Measurements from ENCODE around the gene OSBPL9. TPM values are rescaled to one million over a fixed set of nuclear protein-coding genes. Genes with fewer than 3 reads are reported as not detected.

The OSBPL9 gene
- total and polyA plus RNA-seq, 2 donors (not counting 1 experiment from before 2014, with no cell fraction given): 23.1 to 59.6 TPM

- no peak overlapping the region for H3K9ac ChIP-seq (ENCODE audit: low read length)
- no peaks in the 10 kb centered on the region for H3K36me3 ChIP-seq (replicated peaks in 1 of 2; ENCODE audit: control extremely low read depth in 1 of 2, control insufficient read depth in 1 of 2, extremely low read depth in 1 of 2, insufficient read depth in 2 of 2, low read length in 1 of 2)
- POLR2A ChIA-PET: no interaction called here
- TF ChIP-seq, protein P1, sequence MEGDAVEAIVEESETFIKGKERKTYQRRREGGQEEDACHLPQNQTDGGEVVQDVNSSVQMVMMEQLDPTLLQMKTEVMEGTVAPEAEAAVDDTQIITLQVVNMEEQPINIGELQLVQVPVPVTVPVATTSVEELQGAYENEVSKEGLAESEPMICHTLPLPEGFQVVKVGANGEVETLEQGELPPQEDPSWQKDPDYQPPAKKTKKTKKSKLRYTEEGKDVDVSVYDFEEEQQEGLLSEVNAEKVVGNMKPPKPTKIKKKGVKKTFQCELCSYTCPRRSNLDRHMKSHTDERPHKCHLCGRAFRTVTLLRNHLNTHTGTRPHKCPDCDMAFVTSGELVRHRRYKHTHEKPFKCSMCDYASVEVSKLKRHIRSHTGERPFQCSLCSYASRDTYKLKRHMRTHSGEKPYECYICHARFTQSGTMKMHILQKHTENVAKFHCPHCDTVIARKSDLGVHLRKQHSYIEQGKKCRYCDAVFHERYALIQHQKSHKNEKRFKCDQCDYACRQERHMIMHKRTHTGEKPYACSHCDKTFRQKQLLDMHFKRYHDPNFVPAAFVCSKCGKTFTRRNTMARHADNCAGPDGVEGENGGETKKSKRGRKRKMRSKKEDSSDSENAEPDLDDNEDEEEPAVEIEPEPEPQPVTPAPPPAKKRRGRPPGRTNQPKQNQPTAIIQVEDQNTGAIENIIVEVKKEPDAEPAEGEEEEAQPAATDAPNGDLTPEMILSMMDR (IDR thresholded peaks at IDR 0.05): no peak
- TF ChIP-seq EZH2 (IDR thresholded peaks at IDR 0.05; ENCODE audit: borderline replicate concordance, insufficient read depth, low read depth, low read length, poor library complexity, severe bottlenecking): no peak
- intact Hi-C loops (cut with micrococcal nuclease): loop anchor here (1.0 to 5.0 kb wide), 3 partner anchors 8 to 81 kb away; partner anchors contain the start of gene OSBPL9
- ATAC-seq (ENCODE audit: low read depth): peak; percentile 67
- Mint-ChIP-seq H3K9me3 (ENCODE audit: insufficient read depth) (no peaks in the 10 kb centered on the region), H3K27me3 (no peaks in the 10 kb centered on the region), H3K27ac (peak overlapping the region; percentile 51), H3K4me1 (peaks cover 49% of the 10 kb centered on the region), H3K4me3 (peak overlapping the region; percentile 17)
- no peak overlapping the region for H3K4me3 ChIP-seq (ENCODE audit: control extremely low read depth in 1 of 5, extremely low read depth in 1 of 5, insufficient read depth in 1 of 5, low read depth in 2 of 5, low read length in 4 of 5)
- H3K79me2 ChIP-seq (ENCODE audit: control insufficient read depth, insufficient read depth, low read length): no peaks in the 10 kb centered on the region
- peaks cover 36 to 39% of the 10 kb centered on the region in 2 donors for H3K4me1 ChIP-seq (ENCODE audit: control insufficient read depth in 2 of 2, insufficient read depth in 2 of 2, low read length in 2 of 2)
- CTCF ChIA-PET: no interaction called here
- no peak overlapping the region for H2AFZ ChIP-seq (ENCODE audit: insufficient read depth, low read depth, low read length, poor library complexity, severe bottlenecking)
- peak overlapping the region; percentile 26 to 35 for H3K27ac ChIP-seq (ENCODE audit: low read length in 2 of 2)
- peaks cover 2 to 6% (median 2%) of the 10 kb centered on the region in 3 donors for H3K9me3 ChIP-seq (ENCODE audit: control extremely low read depth in 1 of 3, control insufficient read depth in 2 of 3, insufficient read depth in 1 of 3, low read length in 2 of 3)
- DNase-seq: peak; percentile 47
- 60% methylated on average over 1 of the region's 3 CpGs for WGBS (ENCODE audit: insufficient coverage)
- H3K4me2 ChIP-seq (replicated peaks; ENCODE audit: low read depth, low read length, poor library complexity, severe bottlenecking): peak overlapping the region; percentile 49
- no peaks in the 10 kb centered on the region for H4K20me1 ChIP-seq (ENCODE audit: control insufficient read depth, insufficient read depth, low read length, poor library complexity, severe bottlenecking)
- no peaks in the 10 kb centered on the region for H3K27me3 ChIP-seq (replicated peaks in 1 of 4; ENCODE audit: control extremely low read depth in 1 of 4, control insufficient read depth in 3 of 4, insufficient read depth in 4 of 4, low read length in 3 of 4)
These were observed 38.3 kb upstream of the OSBPL9 start for GRCh38 chr1:51578383-51579109.

DNA sequence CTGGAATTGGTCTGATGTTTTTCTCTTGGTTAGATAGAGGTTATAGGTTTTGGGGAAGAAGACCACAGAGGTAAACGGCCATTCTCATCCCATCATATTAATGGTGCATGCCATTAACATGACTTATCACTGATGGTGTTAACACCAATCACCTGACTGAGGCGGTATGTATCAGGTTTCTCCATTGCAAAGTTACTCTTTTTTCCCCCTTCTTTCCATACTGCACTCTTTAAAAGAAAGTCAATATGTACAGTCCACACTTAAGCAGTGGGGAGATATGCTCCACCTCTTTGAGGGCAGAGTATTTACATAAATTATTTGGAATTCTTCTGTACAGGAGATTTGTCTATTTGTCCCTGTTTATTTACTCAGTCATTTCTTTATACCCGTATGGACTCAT, 35.7 kb upstream of the OSBPL9 start:
- no peak overlapping the region for H3K27ac Mint-ChIP-seq

More for the DNA sequence above, 35.7 kb upstream of the OSBPL9 start:
- Histone ChIP-seq H2AFZ (ENCODE audit: insufficient read depth, low read depth, low read length, poor library complexity, severe bottlenecking) (no peak overlapping the region), H3K4me2 (replicated peaks; ENCODE audit: low read depth, low read length, poor library complexity, severe bottlenecking) (no peak overlapping the region), H3K27ac (ENCODE audit: low read length in 2 of 2) (no peak overlapping the region), H4K20me1 (ENCODE audit: control insufficient read depth, insufficient read depth, low read length, poor library complexity, severe bottlenecking) (no peaks in the 10 kb centered on the region), H3K9ac (ENCODE audit: low read length) (no peak overlapping the region), H3K36me3 (replicated peaks in 1 of 2; ENCODE audit: control extremely low read depth in 1 of 2, control insufficient read depth in 1 of 2, extremely low read depth in 1 of 2, insufficient read depth in 2 of 2, low read length in 1 of 2) (no peaks in the 10 kb centered on the region), H3K9me3 (ENCODE audit: control extremely low read depth in 1 of 3, control insufficient read depth in 2 of 3, insufficient read depth in 1 of 3, low read length in 2 of 3) (peaks cover 2 to 6% (median 2%) of the 10 kb centered on the region in 3 donors), H3K27me3 (replicated peaks in 1 of 4; ENCODE audit: control extremely low read depth in 1 of 4, control insufficient read depth in 3 of 4, insufficient read depth in 4 of 4, low read length in 3 of 4) (no peaks in the 10 kb centered on the region), H3K4me3 (ENCODE audit: control extremely low read depth in 1 of 5, extremely low read depth in 1 of 5, insufficient read depth in 1 of 5, low read depth in 2 of 5, low read length in 4 of 5) (no peak overlapping the region), H3K79me2 (ENCODE audit: control insufficient read depth, insufficient read depth, low read length) (no peaks in the 10 kb centered on the region), H3K4me1 (ENCODE audit: control insufficient read depth in 2 of 2, insufficient read depth in 2 of 2, low read length in 2 of 2) (peaks cover 24 to 26% of the 10 kb centered on the region in 2 donors)
- Mint-ChIP-seq H3K4me3 (no peak overlapping the region), H3K4me1 (peaks cover 29% of the 10 kb centered on the region), H3K9me3 (ENCODE audit: insufficient read depth) (no peaks in the 10 kb centered on the region), H3K27me3 (no peaks in the 10 kb centered on the region)
- no peak for DNase-seq
- CTCF ChIA-PET: no interaction called here
- POLR2A ChIA-PET: no interaction called here
- no peak for ATAC-seq (ENCODE audit: low read depth)
- TF ChIP-seq EZH2 (IDR thresholded peaks at IDR 0.05; ENCODE audit: borderline replicate concordance, insufficient read depth, low read depth, low read length, poor library complexity, severe bottlenecking): no peak
- TF ChIP-seq, protein P1 (IDR thresholded peaks at IDR 0.05): no peak
- WGBS (ENCODE audit: insufficient coverage): 100% methylated on average over 1 of the region's 3 CpGs
- intact Hi-C loops (cut with micrococcal nuclease): no loop called here

Data from B cell (primary cell).